ENCODE results near the gene TARP.
"Not testable (repeated sequence)": the region's sequence is repeated elsewhere in the genome, so short reads cannot be mapped to it uniquely, and the experiment has no call there.

The TARP gene

DNA sequence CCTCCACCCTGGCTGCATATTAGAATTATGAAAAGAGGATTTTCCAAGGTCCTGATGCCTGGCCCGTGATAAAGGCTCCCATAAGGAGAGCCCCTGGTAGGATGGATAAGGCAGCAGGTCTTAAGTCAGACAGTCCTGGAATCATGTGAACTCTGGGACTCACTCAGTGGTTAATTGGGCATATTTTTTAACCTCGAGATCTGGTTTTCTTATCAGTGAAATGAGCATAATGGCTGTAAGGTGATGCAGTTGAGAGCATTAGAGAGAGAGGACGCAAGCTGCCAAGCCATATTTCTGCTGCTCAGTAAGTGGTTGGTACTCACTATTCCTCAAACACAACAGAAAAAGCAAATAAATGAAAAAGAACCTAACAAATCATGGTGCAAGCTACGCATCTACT, 37.8 kb downstream of the TARP start:
- ATAC-seq, result no peak; the same call in 2 of the 3 replicates
- no peak for TF ChIP-seq GLIS3 (CRISPR knock-in tag; IDR thresholded peaks at IDR 0.05)
- TF ChIP-seq, protein P1, sequence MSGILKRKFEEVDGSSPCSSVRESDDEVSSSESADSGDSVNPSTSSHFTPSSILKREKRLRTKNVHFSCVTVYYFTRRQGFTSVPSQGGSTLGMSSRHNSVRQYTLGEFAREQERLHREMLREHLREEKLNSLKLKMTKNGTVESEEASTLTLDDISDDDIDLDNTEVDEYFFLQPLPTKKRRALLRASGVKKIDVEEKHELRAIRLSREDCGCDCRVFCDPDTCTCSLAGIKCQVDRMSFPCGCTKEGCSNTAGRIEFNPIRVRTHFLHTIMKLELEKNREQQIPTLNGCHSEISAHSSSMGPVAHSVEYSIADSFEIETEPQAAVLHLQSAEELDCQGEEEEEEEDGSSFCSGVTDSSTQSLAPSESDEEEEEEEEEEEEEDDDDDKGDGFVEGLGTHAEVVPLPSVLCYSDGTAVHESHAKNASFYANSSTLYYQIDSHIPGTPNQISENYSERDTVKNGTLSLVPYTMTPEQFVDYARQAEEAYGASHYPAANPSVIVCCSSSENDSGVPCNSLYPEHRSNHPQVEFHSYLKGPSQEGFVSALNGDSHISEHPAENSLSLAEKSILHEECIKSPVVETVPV (CRISPR knock-in tag; IDR thresholded peaks at IDR 0.05), result no peak
- TF ChIP-seq, protein P2, sequence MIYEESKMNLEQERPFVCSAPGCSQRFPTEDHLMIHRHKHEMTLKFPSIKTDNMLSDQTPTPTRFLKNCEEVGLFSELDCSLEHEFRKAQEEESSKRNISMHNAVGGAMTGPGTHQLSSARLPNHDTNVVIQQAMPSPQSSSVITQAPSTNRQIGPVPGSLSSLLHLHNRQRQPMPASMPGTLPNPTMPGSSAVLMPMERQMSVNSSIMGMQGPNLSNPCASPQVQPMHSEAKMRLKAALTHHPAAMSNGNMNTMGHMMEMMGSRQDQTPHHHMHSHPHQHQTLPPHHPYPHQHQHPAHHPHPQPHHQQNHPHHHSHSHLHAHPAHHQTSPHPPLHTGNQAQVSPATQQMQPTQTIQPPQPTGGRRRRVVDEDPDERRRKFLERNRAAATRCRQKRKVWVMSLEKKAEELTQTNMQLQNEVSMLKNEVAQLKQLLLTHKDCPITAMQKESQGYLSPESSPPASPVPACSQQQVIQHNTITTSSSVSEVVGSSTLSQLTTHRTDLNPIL (CRISPR knock-in tag; IDR thresholded peaks at IDR 0.05; ENCODE audit: low read depth), result no peak
- no peak for TF ChIP-seq CSDC2 (CRISPR knock-in tag; IDR thresholded peaks at IDR 0.05)
- TF ChIP-seq ARNTL (CRISPR knock-in tag; IDR thresholded peaks at IDR 0.05; ENCODE audit: borderline replicate concordance, low read depth), result no peak
- TF ChIP-seq ZNF70 (CRISPR knock-in tag; IDR thresholded peaks at IDR 0.05), result no peak
- TF ChIP-seq SNAI2 (CRISPR knock-in tag; IDR thresholded peaks at IDR 0.05), result no peak
- TF ChIP-seq, protein P3, sequence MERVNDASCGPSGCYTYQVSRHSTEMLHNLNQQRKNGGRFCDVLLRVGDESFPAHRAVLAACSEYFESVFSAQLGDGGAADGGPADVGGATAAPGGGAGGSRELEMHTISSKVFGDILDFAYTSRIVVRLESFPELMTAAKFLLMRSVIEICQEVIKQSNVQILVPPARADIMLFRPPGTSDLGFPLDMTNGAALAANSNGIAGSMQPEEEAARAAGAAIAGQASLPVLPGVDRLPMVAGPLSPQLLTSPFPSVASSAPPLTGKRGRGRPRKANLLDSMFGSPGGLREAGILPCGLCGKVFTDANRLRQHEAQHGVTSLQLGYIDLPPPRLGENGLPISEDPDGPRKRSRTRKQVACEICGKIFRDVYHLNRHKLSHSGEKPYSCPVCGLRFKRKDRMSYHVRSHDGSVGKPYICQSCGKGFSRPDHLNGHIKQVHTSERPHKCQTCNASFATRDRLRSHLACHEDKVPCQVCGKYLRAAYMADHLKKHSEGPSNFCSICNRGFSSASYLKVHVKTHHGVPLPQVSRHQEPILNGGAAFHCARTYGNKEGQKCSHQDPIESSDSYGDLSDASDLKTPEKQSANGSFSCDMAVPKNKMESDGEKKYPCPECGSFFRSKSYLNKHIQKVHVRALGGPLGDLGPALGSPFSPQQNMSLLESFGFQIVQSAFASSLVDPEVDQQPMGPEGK (CRISPR knock-in tag; IDR thresholded peaks at IDR 0.05; ENCODE audit: borderline replicate concordance), result no peak
- no peak for TF ChIP-seq RARB (CRISPR knock-in tag; IDR thresholded peaks at IDR 0.05)
- no peak for TF ChIP-seq OSR1 (CRISPR knock-in tag; IDR thresholded peaks at IDR 0.05)
- TF ChIP-seq ZC3H10 (CRISPR knock-in tag; IDR thresholded peaks at IDR 0.05), result no peak
- no peak for TF ChIP-seq ZNF565 (CRISPR knock-in tag; conservative IDR thresholded peaks at IDR 0.05; ENCODE audit: low read depth)
- TF ChIP-seq ZFP3 (CRISPR knock-in tag; IDR thresholded peaks at IDR 0.05), result no peak
- TF ChIP-seq, protein P4, sequence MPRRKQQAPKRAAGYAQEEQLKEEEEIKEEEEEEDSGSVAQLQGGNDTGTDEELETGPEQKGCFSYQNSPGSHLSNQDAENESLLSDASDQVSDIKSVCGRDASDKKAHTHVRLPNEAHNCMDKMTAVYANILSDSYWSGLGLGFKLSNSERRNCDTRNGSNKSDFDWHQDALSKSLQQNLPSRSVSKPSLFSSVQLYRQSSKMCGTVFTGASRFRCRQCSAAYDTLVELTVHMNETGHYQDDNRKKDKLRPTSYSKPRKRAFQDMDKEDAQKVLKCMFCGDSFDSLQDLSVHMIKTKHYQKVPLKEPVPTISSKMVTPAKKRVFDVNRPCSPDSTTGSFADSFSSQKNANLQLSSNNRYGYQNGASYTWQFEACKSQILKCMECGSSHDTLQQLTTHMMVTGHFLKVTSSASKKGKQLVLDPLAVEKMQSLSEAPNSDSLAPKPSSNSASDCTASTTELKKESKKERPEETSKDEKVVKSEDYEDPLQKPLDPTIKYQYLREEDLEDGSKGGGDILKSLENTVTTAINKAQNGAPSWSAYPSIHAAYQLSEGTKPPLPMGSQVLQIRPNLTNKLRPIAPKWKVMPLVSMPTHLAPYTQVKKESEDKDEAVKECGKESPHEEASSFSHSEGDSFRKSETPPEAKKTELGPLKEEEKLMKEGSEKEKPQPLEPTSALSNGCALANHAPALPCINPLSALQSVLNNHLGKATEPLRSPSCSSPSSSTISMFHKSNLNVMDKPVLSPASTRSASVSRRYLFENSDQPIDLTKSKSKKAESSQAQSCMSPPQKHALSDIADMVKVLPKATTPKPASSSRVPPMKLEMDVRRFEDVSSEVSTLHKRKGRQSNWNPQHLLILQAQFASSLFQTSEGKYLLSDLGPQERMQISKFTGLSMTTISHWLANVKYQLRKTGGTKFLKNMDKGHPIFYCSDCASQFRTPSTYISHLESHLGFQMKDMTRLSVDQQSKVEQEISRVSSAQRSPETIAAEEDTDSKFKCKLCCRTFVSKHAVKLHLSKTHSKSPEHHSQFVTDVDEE (CRISPR knock-in tag; IDR thresholded peaks at IDR 0.05), result no peak
- no peak for TF ChIP-seq ISL1 (CRISPR knock-in tag; IDR thresholded peaks at IDR 0.05)
- TF ChIP-seq ESRRG (CRISPR knock-in tag; IDR thresholded peaks at IDR 0.05), result no peak

DNA sequence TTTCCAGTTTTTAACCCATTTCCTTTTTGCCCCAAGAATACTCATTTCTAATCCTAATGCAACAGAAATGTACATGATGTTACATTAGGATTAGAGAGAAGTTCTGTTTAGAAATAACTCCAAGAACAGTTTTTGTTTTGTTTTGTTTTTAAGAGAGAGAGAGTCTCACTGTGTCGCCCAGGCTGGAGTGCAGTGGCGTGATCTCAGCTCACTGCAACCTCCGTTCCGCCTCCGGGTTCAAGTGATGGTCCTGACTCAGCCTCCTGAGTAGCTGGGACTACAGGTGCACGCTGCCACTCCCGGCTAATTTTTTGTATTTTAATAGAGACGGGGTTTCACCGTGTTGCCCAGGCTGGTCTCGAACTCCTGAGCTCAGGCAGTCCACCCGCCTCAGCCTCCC, 38.7 kb downstream of the TARP start:
- not testable (repeated sequence) for ATAC-seq

DNA sequence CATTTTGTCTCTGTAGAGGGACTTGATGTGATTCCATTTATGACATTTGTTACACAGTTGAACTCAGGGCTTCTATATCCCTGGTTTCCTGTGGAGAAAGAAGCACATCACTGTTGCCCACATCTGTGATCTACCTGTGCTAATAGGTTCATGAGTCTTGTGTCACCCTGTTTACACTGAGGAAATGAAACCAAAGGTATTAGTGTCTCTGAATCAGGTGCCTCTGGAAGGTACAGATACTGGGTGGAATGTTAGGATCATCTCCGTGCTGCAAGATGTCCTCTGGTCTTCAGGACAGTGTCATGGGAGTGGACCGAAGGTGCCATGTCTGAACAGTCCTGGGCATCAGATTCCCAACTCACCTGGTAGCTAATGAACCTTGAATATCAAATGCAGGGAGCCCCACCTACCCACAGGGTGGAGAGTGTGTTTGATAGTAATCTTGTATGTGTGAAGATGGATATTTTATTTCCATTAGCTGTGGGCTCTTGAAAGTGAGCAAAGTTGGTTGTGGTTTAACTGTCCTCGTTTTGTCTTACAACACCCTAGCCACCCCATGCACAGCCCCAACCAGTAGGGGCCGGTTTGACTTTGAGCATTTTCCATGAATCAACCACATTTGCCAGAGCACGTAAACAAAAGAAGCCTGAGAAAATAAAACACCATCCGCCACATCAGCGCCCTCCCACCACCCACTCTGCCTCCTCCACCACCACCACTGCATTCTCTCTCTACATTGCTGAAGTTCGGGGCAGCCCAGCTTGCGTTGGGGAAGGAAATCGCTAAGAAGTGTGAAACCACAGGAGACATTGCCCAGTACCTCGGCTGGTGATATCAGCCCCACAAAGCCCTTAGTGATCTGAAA, 40.7 kb downstream of the TARP start:
- ATAC-seq, result no peak; the same call in 2 of the 3 replicates
- TF ChIP-seq CSDC2 (CRISPR knock-in tag; IDR thresholded peaks at IDR 0.05) (no peak), ZNF8 (CRISPR knock-in tag; IDR thresholded peaks at IDR 0.05) (no peak), SNAI2 (CRISPR knock-in tag; IDR thresholded peaks at IDR 0.05) (no peak), TCF4 (CRISPR knock-in tag; IDR thresholded peaks at IDR 0.05; ENCODE audit: borderline replicate concordance) (no peak), ZFP3 (CRISPR knock-in tag; IDR thresholded peaks at IDR 0.05) (no peak), ZNF565 (CRISPR knock-in tag; conservative IDR thresholded peaks at IDR 0.05; ENCODE audit: low read depth) (no peak), RARB (CRISPR knock-in tag; IDR thresholded peaks at IDR 0.05) (no peak), TOX (CRISPR knock-in tag; IDR thresholded peaks at IDR 0.05; ENCODE audit: borderline replicate concordance) (no peak), GLIS3 (CRISPR knock-in tag; IDR thresholded peaks at IDR 0.05) (no peak)
- TF ChIP-seq, protein P5, sequence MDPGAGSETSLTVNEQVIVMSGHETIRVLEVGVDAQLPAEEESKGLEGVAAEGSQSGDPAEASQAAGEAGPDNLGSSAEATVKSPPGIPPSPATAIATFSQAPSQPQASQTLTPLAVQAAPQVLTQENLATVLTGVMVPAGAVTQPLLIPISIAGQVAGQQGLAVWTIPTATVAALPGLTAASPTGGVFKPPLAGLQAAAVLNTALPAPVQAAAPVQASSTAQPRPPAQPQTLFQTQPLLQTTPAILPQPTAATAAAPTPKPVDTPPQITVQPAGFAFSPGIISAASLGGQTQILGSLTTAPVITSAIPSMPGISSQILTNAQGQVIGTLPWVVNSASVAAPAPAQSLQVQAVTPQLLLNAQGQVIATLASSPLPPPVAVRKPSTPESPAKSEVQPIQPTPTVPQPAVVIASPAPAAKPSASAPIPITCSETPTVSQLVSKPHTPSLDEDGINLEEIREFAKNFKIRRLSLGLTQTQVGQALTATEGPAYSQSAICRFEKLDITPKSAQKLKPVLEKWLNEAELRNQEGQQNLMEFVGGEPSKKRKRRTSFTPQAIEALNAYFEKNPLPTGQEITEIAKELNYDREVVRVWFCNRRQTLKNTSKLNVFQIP (CRISPR knock-in tag; IDR thresholded peaks at IDR 0.05; ENCODE audit: borderline replicate concordance, low read depth), result no peak
- TF ChIP-seq, protein P3 (CRISPR knock-in tag; IDR thresholded peaks at IDR 0.05; ENCODE audit: borderline replicate concordance), result no peak
- TF ChIP-seq, protein P2 (CRISPR knock-in tag; IDR thresholded peaks at IDR 0.05; ENCODE audit: low read depth), result no peak

Data from SK-N-SH treated with all-trans-retinoic acid at 6 μM for 48 hours (cell line).